Caco-2 (cell line): ENCODE data around the gene GALNT18. TPM values are rescaled to one million over a fixed set of nuclear protein-coding genes. Genes with fewer than 3 reads are reported as not detected.
A peak's percentile ranks its signal among the peaks of the same experiment; 100 is the strongest.

ENCODE experiments used
- BruUV-seq: library from RNA; stranded (reverse); fragments of 400-500 nt; replicated peaks from 2 replicates; lab custom pipeline; 2021; lab: Mats Ljungman, UMichigan
- CTCF ChIA-PET: fragments of 300-600 bp; sonication (Branson Sonifier 250); formaldehyde crosslinking; loops from one replicate; lab custom pipeline; 2022; ENCODE audit warnings: antibody characterized with exemption; lab: Charles Lee
- POLR2A ChIA-PET: fragments of 300-600 bp; sonication (Branson Sonifier 250); formaldehyde crosslinking; loops from one replicate; lab custom pipeline; 2022; ENCODE audit warnings: antibody characterized with exemption; lab: Charles Lee
- DNase-seq, 2 experiments: peaks; one replicate each; pipeline versions ENCODE4 v3.0.0 to v3.0.0-alpha.2; 2020 to 2022
- H3K27me3 ChIP-seq: replicated peaks from 2 replicates; pipeline ENCODE4 v1.6.0; 2011; ENCODE audit warnings: low read length; ENCODE audit not compliant: control insufficient read depth, insufficient read depth
- H3K36me3 ChIP-seq: 2 replicates; pipeline ENCODE4 v1.5.1; 2011; ENCODE audit warnings: low read length; ENCODE audit not compliant: control insufficient read depth, insufficient read depth
- H3K4me1 ChIP-seq: fragments of 250-450 bp; sonication (Bioruptor Pico); 2 replicates; pipeline ENCODE4 v1.5.1; 2020; ENCODE audit warnings: mild to moderate bottlenecking
- H3K4me3 ChIP-seq: 2 replicates; pipeline ENCODE4 v1.5.1; 2011; ENCODE audit warnings: low read depth, mild to moderate bottlenecking, control low read depth, low read length
- H3K9me3 ChIP-seq: fragments of 250-450 bp; sonication (Bioruptor Pico); 2 replicates; pipeline ENCODE4 v1.5.1; 2020; ENCODE audit warnings: mild to moderate bottlenecking, moderate library complexity
- H3K27ac Mint-ChIP-seq: one replicate; pipeline ENCODE4 v1.8.0; 2022; ENCODE audit warnings: mixed read lengths; ENCODE audit not compliant: unreplicated experiment
- H3K27me3 Mint-ChIP-seq: one replicate; pipeline ENCODE4 v1.8.0; 2022; ENCODE audit warnings: mixed read lengths; ENCODE audit not compliant: insufficient read depth, unreplicated experiment
- H3K36me3 Mint-ChIP-seq: one replicate; pipeline ENCODE4 v1.8.0; 2022; ENCODE audit warnings: mild to moderate bottlenecking, mixed read lengths; ENCODE audit not compliant: insufficient read depth, unreplicated experiment
- H3K4me1 Mint-ChIP-seq: one replicate; pipeline ENCODE4 v1.8.0; 2022; ENCODE audit warnings: low read depth, mixed read lengths; ENCODE audit not compliant: unreplicated experiment
- H3K4me3 Mint-ChIP-seq: one replicate; pipeline ENCODE4 v1.8.0; 2022; ENCODE audit warnings: mild to moderate bottlenecking, moderate library complexity, mixed read lengths; ENCODE audit not compliant: unreplicated experiment
- H3K9me3 Mint-ChIP-seq: one replicate; pipeline ENCODE4 v1.8.0; 2022; ENCODE audit warnings: mixed read lengths; ENCODE audit not compliant: unreplicated experiment
- CTCF ChIP-seq, 2 experiments: fragments of 200-600 bp in 1 of 2; IDR thresholded peaks; 1 replicate in 1 of 2; 2 replicates in 1 of 2; pipeline versions ENCODE4 v1.5.1 to v1.8.0; 2011 to 2022; ENCODE audit warnings: antibody characterized with exemption in 1 of 2, control low read depth in 1 of 2, inconsistent platforms in 1 of 2, low read depth in 1 of 2, low read length in 1 of 2, mild to moderate bottlenecking in 1 of 2, moderate library complexity in 1 of 2; ENCODE audit not compliant: insufficient read depth in 1 of 2, severe bottlenecking in 1 of 2, unreplicated experiment in 1 of 2
- intact Hi-C: fragments of 100-400 bp; cut with micrococcal nuclease; formaldehyde crosslinking; loops from one replicate; pipeline ENCODE4 v1.10.0; 2022; ENCODE audit not compliant: unreplicated experiment
- total RNA-seq: library from RNA; stranded (reverse); gene quantifications from 2 replicates; pipeline ENCODE4 v1.2.3, GENCODE V29; 2022

Gene GALNT18
- total RNA-seq, 1 experiment from 2014 or later: 0.43 TPM

- BruUV-seq: no TSS peak
Measured at GRCh38 chr11:11400635-11401232, 221.1 kb downstream of the GALNT18 start.

GRCh38 chr11:11400121-11400520 lies 221.7 kb downstream of the GALNT18 start:
- CTCF ChIA-PET: no interaction called here
- Mint-ChIP-seq H3K36me3 (no peaks in the 10 kb centered on the region), H3K4me3 (no peak overlapping the region), H3K4me1 (no peaks in the 10 kb centered on the region), H3K27ac (no peak overlapping the region), H3K9me3 (no peaks in the 10 kb centered on the region), H3K27me3 (peaks cover 27% of the 10 kb centered on the region)
- H3K4me1 ChIP-seq: no peaks in the 10 kb centered on the region
- H3K9me3 ChIP-seq: no peaks in the 10 kb centered on the region
- TF ChIP-seq CTCF (IDR thresholded peaks at IDR 0.05; ENCODE audit: insufficient read depth in 1 of 2, low read depth in 1 of 2, low read length in 1 of 2, severe bottlenecking in 1 of 2, unreplicated experiment in 1 of 2): no peak
- H3K27me3 ChIP-seq: no peaks in the 10 kb centered on the region; the same call in 1 of the 2 replicates
- DNase-seq: no peak
- POLR2A ChIA-PET: no interaction called here
- no TSS peak for BruUV-seq
- no peak overlapping the region for H3K4me3 ChIP-seq
- no peaks in the 10 kb centered on the region for H3K36me3 ChIP-seq
- intact Hi-C loops: no loop called here

More at GRCh38 chr11:11400635-11401232, 221.1 kb downstream of the GALNT18 start:
- Histone ChIP-seq H3K4me1 (no peaks in the 10 kb centered on the region), H3K27me3 (no peaks in the 10 kb centered on the region), H3K4me3 (no peak overlapping the region), H3K36me3 (no peaks in the 10 kb centered on the region), H3K9me3 (no peaks in the 10 kb centered on the region)
- peak; percentile 17 to 61 for TF ChIP-seq CTCF (IDR thresholded peaks at IDR 0.05; ENCODE audit: insufficient read depth in 1 of 2, low read depth in 1 of 2, low read length in 1 of 2, severe bottlenecking in 1 of 2, unreplicated experiment in 1 of 2)
- Mint-ChIP-seq H3K27me3 (peaks cover 24% of the 10 kb centered on the region), H3K36me3 (no peaks in the 10 kb centered on the region), H3K4me3 (no peak overlapping the region), H3K4me1 (no peaks in the 10 kb centered on the region), H3K9me3 (no peaks in the 10 kb centered on the region), H3K27ac (no peak overlapping the region)
- CTCF ChIA-PET: interaction anchor here (0.5 to 1.6 kb wide), 2 partner anchors 221 to 387 kb away, joined by 3 to 4 read pairs; no protein-coding TSS in a partner anchor
- POLR2A ChIA-PET: no interaction called here
- DNase-seq: peak in 1 of 2 experiments; percentile 30
- intact Hi-C loops: loop anchor here (1.0 kb wide), 1 partner anchor 387 kb away; no protein-coding TSS in a partner anchor

- POLR2A ChIA-PET: no interaction called here
Measured at GRCh38 chr11:11397781-11398180, 224.0 kb downstream of the GALNT18 start.

More at GRCh38 chr11:11397781-11398180, 224.0 kb downstream of the GALNT18 start:
- Histone ChIP-seq H3K9me3 (no peaks in the 10 kb centered on the region), H3K4me1 (no peaks in the 10 kb centered on the region), H3K27me3 (no peaks in the 10 kb centered on the region; the same call in 1 of the 2 replicates), H3K36me3 (no peaks in the 10 kb centered on the region), H3K4me3 (no peak overlapping the region)
- no peaks in the 10 kb centered on the region for H3K36me3 Mint-ChIP-seq
- H3K27me3 Mint-ChIP-seq: peaks cover 16% of the 10 kb centered on the region
- intact Hi-C loops: no loop called here
- no peak overlapping the region for H3K27ac Mint-ChIP-seq
- no TSS peak for BruUV-seq
- CTCF ChIA-PET: interaction anchor here (0.8 kb wide), 1 partner anchor 10 kb away, joined by 3 read pairs; no protein-coding TSS in a partner anchor
- TF ChIP-seq CTCF (IDR thresholded peaks at IDR 0.05; ENCODE audit: insufficient read depth in 1 of 2, low read depth in 1 of 2, low read length in 1 of 2, severe bottlenecking in 1 of 2, unreplicated experiment in 1 of 2): no peak
- no peaks in the 10 kb centered on the region for H3K9me3 Mint-ChIP-seq
- no peak for DNase-seq
- H3K4me3 Mint-ChIP-seq: no peak overlapping the region
- H3K4me1 Mint-ChIP-seq: no peaks in the 10 kb centered on the region
